Activated CD8-positive, alpha-beta memory T cell treated with anti-CD3 and anti-CD28 coated beads, Interleukin-2, amount 50 U/mL, for 24 hours (primary cell): Measurements from ENCODE around the gene CD2.
"Not testable (repeated sequence)": the region's sequence is repeated elsewhere in the genome, so short reads cannot be mapped to it uniquely, and the experiment has no call there.

Source experiments
- DNase-seq: peaks from one replicate; pipeline ENCODE4 v3.0.0-alpha.2; 2020; ENCODE audit errors: extremely low read depth

CD2 gene

DNA sequence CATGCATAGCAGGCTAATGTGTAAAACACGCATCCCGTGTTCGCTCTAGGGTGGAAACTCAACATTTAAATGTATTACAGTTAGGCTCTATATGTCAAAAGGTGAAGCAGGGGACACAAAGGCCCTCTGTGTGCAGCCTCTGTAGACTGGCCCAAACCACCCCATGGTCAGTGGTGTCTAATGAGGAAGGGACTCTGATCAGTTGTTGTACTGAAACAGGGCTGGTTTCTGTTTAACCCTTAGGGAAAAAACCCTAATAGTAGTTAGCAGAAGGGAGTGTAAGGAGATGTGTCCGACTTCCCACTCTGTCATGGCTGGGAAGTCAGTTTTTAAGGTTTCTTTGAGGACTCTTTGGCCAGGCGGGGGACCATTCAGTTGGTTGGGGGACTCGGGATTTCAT, 21.5 kb upstream of the CD2 start:
- no peak for DNase-seq

DNA sequence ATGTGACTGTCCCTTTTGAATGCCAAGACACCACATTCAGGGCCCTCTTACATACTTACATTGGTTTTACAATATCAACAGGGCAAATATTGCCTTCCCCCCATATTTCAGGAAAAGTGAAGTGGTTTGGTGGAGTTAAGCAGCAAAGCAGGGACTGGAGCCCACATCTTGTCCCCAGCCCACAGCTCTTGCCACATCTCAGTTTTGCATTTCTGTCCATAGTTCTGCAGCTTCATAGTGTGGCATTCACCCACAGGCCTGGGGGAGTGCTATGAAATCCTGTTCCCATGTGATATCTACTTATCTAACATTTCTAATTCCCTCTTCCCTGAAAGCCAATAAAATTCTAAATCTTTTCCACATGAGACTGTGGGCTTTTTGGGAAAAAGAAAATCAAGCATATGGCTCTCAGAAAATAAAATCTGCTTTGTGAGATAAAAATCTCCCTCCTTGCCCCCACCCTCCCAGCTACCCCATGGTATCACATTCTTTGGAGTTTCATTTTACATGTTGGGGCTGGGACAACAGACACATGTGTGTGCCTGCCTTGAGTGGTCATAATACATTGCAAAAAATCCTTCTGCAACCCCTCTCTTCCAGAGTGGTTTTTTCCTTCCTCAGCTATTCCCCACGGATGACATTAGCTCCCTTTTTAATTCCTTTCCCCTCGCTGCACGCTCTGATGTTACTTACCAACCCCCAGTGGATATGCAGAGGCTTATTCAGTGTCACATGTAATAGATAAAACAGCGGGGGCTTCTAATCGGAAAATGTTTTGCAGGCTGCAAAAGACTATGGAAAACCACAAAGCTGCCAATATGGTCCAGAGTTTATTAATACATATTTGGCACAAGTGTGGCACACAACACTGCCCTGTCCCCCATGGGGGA, 20.5 kb upstream of the CD2 start:
- no peak for DNase-seq

DNA sequence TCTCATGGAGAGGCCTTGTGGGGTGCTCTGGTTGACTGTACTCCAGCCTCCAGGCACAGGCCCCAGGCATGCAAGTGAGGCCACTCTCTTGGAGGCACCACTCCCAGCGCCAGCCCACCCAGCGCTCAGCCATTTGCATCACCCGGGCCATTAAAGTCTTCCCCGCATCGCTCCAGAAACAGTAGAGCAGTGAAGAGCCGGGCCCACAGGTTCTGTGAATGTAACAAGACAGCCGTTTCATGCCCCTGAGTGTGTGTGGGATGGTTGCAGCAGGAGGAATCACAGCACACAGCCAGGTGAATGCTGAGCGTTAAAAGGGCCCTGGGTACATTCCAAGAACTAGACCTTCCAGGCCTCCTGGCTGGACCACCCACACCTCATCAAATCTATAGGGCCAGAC, 19.0 kb upstream of the CD2 start:
- no peak for DNase-seq

DNA sequence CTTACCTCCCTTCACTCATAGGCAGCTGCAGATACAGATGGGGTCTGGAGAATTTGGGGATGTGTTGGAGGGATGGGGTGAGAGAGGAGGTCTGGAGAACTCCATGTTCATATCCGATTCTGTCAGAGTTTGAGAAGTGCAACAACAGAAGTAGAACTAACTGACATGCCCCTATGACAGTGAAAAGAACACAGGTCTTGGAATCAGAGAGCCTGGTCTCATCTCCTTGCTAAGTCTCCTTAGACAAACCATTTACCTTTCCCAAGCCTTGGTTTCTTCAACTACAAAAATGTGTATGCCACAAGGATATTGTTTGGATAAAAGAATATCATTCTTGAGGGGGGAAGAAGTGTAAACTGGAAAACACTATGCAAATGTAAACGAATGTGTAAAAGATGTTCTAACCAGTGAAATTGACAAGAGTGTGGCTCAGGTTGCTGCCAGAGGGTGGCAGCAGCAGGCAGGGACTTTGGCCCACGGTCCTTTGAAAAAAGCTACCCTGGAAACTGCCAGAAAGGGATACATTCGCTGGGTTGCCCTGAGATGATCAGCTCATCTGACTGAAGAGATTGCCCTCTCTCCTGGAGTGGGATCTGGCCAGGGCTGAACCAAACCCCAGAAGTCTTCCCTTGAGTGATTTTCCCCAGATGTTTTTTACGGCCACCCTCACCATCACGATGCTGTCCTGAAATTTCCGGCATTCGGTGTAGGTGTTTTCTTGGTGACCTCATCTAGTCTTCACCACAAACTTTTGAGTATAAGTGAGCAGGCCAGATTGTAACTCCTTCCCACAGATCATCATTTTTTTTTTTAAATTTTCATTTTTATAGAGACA, 17.0 kb upstream of the CD2 start:
- peak; percentile 40 for DNase-seq

DNA sequence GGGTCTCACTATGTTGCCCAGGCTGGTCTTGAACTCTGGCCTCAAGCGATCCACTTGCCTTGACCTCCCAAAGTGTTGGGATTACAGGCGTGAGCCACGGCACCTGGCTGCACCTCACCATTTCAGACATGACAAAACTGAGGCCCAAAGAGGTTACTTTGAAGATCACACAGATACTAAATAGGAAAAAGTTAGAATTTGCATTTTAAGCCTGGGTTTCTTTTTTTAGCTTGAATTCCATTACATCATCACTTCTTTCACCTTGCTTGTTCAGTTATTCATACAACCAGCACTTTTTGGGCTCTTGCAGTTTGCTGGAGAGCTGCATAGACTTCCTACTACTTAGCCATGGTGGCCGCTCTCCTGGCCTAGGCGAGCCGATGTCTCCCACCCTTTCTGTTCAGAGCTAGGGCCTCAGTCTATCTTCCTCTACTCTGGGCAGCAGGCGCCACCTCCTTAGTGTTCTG, 16.3 kb upstream of the CD2 start:
- DNase-seq, result no peak

DNA sequence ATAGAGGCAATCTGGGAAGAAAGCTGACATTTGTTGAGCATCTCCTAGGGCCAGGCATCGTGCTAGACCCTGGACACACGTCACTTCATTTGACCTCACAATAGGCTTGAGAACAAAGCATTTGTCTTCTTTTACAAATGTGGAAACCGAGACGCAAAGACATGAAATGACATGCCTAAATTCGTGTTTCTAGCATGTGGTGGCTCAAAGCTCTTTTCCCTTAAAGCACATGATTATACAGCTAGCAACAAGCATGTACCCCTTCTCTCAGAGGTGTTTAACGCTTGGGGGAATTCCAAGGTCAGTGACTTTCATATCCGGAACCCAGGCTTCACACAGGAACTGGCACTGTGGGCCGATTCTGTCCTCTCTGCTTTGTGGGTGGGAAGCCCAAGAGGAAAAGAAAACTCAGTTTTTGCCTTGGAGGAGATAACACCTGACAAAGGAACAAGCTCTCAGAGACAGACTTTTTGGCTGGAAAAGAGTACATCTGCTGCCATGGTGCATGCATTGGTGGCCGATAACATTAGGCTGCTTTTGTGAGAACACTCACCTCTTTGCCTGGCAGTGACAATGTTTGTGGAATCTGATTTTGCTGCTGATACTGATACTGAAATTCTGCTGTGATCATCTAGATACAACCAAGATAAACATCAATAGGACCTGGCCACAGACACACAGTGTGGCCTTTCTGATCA, 15.4 kb upstream of the CD2 start:
- DNase-seq, result no peak

DNA sequence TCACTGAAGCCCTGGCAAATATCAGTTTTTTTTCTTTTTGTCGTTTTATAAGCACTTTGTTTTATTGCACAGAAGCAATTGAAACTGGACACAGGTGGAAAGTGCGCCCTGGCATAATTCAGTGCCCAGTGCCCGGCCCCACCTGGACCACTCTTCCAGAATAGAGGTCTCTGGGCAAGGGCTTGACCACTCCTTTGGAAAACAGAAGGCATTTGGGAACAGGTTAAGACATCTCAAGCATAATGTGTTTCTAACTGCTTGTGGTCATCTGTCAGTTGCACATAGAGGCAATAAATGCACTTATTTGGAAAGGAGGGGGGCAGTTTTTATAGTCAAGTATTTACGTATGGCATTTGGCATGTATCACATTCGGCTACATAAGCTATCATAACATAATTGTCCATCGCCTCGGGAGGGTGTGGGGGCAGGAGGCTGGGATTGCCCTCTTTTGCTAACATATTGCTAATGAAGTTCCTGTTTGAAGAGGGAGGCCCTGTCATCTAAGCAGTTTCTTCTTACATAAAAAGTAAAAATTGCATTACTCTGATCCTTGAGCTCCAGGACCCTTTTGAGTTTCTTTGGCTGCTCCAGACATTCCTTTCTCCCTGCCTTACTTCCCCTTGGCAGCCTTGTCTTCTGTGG, 14.7 kb upstream of the CD2 start:
- DNase-seq, result no peak

DNA sequence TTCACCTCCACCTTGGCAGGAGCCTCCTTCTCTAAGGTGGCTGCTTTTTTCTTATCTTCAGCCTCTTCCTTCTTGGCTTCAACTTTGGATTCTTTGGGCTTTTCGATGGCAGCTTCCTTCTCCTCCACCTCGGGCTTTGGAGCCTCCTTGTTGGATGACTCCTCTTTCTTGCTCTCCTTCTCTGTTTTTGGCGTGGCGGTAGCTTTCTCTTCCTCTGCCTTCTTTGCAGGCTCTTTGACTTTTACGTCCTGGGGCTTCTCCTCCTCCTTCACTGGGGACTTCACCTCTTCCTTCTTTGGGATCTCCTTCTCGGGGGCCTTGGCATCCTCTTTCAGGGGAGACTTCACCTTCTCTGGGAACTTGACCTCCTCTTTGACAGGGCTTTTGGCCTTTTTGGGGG, 13.9 kb upstream of the CD2 start:
- no peak for DNase-seq

DNA sequence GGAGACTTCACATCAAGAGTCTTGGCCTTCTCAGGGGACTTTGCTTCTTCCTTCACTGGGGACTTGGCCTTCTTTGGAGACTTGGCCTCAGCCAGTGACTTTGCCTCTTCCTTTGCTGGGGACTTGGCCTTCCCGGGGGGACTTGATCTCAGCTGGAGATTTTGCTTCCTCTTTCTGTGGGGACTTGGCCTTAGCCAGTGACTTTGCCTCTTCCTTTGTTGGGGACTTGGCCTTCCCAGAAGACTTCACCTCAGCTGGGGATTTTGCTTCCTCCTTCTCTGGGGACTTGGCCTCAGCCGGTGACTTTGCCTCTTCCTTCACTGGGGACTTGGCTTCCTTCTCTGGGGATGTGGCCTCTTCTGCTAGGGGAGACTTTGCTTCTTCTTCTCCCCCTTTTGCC, 13.5 kb upstream of the CD2 start:
- no peak for DNase-seq

DNA sequence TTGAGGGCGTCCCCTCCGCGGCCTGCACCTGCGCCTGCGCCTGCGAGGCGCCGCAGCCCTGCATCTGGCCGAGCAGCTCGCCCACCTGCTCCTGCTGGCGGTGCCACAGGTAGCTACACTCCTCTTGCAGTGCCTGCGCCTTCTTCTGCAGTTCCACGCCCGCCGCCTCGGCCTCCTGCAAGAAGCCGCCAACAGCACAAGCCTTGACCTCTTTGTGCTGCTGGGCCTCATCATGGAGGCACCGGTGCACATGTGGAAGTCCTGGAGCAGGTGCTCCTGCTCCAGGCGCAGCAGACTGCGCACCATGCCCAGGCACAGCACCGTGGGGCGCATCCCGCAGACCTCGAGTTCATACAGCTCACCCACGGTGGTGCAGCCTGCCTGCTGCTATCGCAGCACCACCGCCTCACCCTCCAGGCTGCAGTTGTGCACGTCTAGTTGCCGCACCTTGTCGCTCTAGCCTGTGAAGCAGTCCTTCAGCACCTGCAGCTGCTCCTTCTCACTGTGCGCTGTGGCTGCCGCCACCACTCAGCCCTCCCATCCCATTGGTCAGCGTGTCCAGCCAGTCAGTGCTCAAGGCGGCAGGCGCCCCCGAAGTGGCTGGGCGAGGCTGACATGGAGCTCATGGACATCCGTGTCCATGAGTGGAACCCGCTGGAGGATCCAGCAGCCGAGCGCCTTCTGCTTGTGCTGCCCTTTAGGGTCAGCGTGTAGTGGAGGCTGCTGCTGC, 12.2 kb upstream of the CD2 start:
- DNase-seq, result no peak

DNA sequence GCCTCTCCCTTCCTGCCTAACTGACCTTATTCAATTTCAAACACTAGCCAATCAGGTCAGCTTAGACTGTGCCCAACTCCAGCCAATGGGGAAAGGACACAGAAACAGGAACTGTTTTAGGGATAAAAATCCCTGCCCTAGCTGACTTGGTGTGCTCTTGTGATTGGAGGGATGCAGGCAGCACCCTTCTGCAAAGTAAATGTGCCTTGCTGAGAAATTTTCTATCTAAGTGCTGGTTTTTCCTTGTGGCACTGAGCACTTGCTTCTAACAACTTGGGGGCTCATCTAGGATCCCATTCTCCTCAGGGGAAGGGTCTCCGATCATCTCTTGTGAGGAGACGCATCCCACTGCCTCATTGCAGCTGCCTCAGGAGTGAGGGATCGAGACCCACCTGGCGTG, 10.7 kb upstream of the CD2 start:
- no peak for DNase-seq

DNA sequence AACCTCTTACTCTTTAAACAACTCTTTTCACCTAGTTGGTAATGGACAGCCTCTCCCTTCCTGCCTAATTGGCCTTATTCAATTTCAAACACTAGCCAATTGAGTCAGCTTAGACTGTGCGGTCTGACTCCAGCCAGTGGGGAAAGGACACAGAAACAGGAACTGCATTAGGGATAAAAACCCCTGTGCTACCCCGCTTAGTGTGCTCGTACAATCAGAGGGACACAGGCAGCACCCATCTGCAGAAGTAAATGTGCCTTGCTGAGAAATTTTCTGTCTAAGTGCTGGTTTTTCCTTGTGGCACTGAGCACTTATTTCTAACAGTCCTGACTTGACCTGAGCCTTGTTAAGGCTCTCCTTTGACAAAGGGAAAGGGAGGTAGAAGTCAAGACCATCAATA, 6.0 kb upstream of the CD2 start:
- DNase-seq, result no peak

DNA sequence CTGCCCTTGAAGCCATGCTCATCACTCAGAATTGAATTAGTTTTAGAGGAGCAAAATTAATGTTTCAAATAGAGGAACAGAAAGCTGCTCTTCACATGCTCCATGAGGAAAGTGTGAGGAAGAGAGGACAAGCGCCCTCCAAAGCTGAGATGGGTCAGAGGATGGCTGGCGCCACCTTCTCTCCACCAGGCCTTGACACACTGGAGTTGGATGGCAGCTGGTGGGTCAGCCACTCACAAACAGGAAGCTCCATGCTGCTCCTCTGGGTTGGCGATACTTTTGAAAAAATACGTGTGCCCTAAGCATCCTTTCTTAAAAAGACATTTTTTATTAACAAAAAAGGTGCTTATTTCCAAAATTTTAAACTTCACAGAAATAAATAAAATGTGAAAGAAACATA, 3.1 kb upstream of the CD2 start:
- no peak for DNase-seq

DNA sequence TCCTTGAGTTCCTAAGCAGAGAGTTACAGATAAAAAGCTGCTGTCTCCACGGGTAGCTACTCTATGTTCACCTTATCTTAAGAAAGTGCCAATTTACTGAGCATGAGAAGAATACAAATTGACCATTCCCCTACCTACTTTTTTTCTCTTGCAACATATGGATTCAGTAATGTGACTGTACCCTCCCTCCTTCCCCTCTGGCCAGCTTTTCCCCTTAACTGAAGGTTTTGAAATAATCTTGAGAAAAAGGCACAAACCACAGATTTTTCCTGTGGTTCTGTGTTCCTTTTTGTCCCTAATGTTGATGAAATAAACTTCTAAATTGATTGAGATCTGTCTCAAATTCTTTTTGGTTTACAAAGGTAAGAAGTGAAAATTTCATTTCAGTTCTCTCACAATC, 2.6 kb upstream of the CD2 start:
- no peak for DNase-seq

DNA sequence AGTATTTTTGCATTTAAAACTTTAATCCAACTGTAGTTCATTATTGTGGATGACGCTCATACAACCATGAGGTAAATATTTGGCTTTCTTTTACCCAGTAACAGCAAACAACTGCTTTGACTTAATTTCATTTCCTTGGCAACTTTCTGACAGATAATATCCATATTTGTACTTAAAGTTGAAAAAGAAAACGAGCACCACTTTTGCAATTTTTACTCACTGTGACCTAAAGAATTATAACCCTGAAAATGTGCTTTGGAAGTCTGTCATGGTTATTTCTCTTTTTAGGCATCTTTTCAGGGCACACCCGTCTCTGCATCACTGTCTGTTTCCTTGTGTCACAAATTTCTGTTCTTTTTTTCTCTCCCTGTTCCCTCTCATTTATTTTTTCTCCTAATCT, 918 bp upstream of the CD2 start:
- DNase-seq, result no peak

DNA sequence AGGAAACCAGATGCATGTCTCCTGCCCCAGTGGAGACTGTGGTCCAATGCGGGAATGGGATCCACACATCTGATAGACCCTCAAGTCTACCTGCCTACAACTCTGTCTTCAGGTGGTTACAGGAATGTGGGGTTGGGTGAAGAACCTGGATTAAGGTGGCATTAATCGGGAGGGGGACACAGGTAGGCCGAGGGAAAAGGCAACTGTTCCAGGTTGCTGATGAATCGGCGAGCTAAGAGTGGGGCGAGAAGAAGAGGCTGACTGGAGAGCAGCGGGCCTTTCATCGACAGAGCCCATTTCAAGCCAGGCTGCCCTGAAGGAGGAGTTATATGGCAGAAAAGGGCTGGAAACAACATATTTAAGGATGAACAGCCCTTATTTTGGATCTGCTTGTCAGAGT, 836 bp downstream of the CD2 start:
- no peak for DNase-seq

DNA sequence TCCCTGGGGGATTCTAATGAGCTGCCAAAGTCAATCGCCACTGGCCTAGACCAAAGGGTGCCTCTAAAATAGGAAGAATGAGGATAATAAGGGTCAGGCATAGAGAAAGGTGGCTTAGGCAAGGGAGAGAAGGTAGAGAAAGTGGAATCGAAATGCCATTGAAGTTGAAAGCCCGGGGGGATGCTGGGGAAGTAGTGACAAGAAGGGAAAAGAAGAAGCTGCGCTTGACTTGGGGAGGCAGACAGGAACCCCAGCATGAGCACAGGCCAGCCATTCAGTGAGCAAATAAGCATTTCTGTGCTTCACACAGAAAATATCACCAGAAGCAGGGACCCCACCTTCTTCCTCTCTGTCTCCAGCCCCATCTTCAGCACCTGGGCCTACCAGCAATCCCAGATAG, 1.5 kb downstream of the CD2 start:
- no peak for DNase-seq

DNA sequence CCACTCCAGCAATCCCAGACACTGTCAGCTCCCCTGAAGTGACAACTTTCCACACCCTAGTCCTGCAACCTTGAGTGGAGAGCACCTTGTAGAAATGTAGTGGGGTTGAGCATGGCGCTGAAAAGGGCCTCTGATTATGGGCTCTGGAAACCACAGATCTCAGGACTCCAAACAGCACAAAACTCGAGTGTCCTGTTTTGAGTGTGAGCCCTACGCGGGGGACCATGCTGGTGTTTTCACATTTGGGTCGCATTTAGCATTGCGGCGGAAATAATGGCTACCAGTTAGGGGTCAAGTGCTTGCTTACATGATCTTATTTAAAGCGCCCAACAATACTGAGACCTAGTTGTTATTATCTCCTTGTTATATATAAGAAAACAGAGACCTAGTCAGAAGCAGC, 1.9 kb downstream of the CD2 start:
- not testable (repeated sequence) for DNase-seq

DNA sequence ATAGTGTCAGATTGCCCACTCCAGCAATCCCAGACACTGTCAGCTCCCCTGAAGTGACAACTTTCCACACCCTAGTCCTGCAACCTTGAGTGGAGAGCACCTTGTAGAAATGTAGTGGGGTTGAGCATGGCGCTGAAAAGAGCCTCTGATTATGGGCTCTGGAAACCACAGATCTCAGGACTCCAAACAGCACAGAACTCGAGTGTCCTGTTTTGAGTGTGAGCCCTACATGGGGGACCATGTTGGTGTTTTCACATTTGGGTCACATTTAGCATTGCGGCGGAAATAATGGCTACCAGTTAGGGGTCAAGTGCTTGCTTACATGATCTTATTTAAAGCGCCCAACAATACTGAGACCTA, 4.2 kb downstream of the CD2 start:
- DNase-seq, result not testable (repeated sequence)

DNA sequence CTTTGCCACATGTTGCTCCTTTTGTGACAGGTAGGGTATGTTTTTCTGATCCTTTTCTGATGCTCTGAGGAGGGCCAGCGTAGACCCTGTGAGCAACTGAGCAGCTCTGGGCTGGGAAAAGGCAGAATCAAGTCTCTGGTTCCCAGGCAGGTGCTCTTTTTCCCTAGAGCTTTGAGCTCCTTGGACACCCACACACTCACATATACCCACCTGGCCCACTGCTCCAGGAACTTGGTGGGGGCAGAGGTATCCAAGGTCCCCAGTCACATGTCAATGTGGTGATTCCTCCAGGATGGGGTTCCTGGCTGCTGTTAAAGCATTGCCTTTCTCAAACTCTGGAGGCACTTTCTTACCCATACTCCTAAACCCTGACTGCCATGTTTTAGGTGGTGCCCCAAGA, 5.4 kb downstream of the CD2 start:
- DNase-seq, result no peak

DNA sequence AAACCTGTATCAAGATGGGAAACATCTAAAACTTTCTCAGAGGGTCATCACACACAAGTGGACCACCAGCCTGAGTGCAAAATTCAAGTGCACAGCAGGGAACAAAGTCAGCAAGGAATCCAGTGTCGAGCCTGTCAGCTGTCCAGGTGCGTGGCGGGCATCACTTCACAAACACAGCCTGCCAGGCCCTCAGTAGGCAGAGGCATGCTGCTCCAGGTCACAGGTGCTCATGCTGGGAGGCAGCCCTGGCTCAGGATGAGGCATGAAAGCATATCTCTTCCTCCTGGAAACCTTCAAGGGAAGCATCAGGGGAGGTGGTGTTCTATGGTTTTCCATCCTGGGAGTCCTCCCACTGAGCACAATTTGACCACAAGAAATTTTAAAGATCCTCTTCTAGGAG, 6.3 kb downstream of the CD2 start:
- DNase-seq, result no peak
